ENCODE measurements around the gene CES1. TPM values are rescaled to one million over a fixed set of nuclear protein-coding genes. Genes with fewer than 3 reads are reported as not detected.

Gene CES1
- total and polyA plus RNA-seq, 10 of the 15 experiments (the other 5 are each of a cell fraction or from before 2014, with no cell fraction given), result 0.08 to 0.69 (median 0.27) TPM; not detected in 6

DNA sequence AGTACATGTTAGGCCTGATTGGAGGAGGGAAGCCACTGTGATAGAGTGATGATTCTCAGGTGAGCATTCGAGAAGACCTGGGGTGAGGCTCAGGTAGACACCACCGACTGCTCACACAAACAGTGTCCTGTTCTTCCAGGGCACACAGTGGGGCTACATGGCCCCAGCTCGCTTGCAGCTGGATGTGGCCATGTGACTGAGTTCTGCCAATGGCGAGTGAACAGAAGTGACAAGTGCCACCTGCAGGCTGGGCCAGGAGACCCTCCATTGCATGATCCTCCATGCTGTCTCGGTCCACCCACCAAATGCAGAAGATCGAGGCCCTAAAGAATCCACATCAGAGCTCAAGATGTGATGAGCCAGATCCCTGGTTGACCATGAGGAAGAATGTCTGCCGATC is 36.1 kb upstream of the CES1 start:
- ChIA-PET RAD21 (ENCODE audit: unreplicated experiment) (no interaction called here), POLR2A (no interaction called here), CTCF (no interaction called here), SMC1A (ENCODE audit: uncharacterized antibody, unreplicated experiment) (interaction anchor here (0.6 kb wide), 1 partner anchor 46 kb away, joined by 3 read pairs; no protein-coding TSS in a partner anchor)
- Histone ChIP-seq H3K9me3 (replicated peaks; ENCODE audit: control insufficient read depth, insufficient read depth, low read length) (no peaks in the 10 kb centered on the region), H3K36me3 (ENCODE audit: control insufficient read depth in 2 of 2, insufficient read depth in 2 of 2, low read length in 1 of 2) (no peaks in the 10 kb centered on the region), H3K27me3 (replicated peaks in 1 of 2; ENCODE audit: control insufficient read depth in 2 of 2, insufficient read depth in 2 of 2, low read length in 1 of 2) (no peaks in the 10 kb centered on the region), H4K20me1 (ENCODE audit: control insufficient read depth, insufficient read depth) (no peaks in the 10 kb centered on the region), H3K79me2 (ENCODE audit: control insufficient read depth, insufficient read depth, low read length) (no peaks in the 10 kb centered on the region), H3K9ac (ENCODE audit: control insufficient read depth, insufficient read depth, low read length) (no peak overlapping the region), H3K27ac (ENCODE audit: control insufficient read depth, insufficient read depth) (no peak overlapping the region), H3K4me2 (ENCODE audit: control insufficient read depth, insufficient read depth) (no peak overlapping the region), H2AFZ (ENCODE audit: control insufficient read depth, low read depth, low read length) (no peak overlapping the region), H3K4me1 (ENCODE audit: control insufficient read depth, insufficient read depth, low read length) (no peaks in the 10 kb centered on the region), H3K4me3 (no peak overlapping the region)
- DNase-seq (ENCODE audit: low read depth, low spot score), result no peak
- ATAC-seq, result no peak
- intact Hi-C loops (cut with micrococcal nuclease; ENCODE audit: unreplicated experiment) (no loop called here), in situ Hi-C loops (cut with MboI) (no loop called here)
- TF ChIP-seq IKZF1 (conservative IDR thresholded peaks at IDR 0.05) (no peak), TCF3 (IDR thresholded peaks at IDR 0.05; ENCODE audit: borderline replicate concordance, insufficient read depth, low read depth, low read length) (no peak), ZNF24 (IDR thresholded peaks at IDR 0.05) (no peak), NFYA (IDR thresholded peaks at IDR 0.05; ENCODE audit: borderline replicate concordance, low read depth, low read length) (no peak)
- TF ChIP-seq, protein P1, sequence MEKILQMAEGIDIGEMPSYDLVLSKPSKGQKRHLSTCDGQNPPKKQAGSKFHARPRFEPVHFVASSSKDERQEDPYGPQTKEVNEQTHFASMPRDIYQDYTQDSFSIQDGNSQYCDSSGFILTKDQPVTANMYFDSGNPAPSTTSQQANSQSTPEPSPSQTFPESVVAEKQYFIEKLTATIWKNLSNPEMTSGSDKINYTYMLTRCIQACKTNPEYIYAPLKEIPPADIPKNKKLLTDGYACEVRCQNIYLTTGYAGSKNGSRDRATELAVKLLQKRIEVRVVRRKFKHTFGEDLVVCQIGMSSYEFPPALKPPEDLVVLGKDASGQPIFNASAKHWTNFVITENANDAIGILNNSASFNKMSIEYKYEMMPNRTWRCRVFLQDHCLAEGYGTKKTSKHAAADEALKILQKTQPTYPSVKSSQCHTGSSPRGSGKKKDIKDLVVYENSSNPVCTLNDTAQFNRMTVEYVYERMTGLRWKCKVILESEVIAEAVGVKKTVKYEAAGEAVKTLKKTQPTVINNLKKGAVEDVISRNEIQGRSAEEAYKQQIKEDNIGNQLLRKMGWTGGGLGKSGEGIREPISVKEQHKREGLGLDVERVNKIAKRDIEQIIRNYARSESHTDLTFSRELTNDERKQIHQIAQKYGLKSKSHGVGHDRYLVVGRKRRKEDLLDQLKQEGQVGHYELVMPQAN (conservative IDR thresholded peaks at IDR 0.05), result no peak
- no TSS peak for BruUV-seq (replicated peaks)
- WGBS (ENCODE audit: insufficient coverage, insufficient replicate concordance, low lambda C conversion rate, missing lambda C conversion rate), result 17% methylated on average over 7 of the region's 7 CpGs
- FAIRE-seq, result no peak

DNA sequence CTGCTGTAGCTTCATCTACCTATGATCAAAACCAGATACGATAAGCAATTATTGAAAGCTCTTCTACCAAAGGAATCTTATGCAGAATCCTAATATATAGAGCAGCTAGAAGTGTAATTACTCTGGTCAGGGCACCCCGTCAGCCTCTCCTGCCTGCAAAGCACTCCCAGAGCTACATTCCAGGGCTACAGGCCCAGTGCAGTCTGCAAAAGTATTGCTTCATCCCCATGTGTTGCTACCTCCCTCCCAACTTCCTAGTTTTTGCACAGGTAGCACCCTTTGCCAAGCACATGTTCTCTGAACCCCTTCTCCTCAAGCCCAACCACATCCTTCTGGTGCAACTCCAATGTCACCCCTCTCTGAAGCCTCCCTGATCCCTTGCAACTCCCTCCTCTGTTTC is 35.2 kb upstream of the CES1 start:
- BruUV-seq (replicated peaks), result no TSS peak
- Histone ChIP-seq H3K4me2 (ENCODE audit: control insufficient read depth, insufficient read depth) (no peak overlapping the region), H3K4me1 (ENCODE audit: control insufficient read depth, insufficient read depth, low read length) (no peaks in the 10 kb centered on the region), H3K27ac (ENCODE audit: control insufficient read depth, insufficient read depth) (no peak overlapping the region), H3K36me3 (ENCODE audit: control insufficient read depth in 2 of 2, insufficient read depth in 2 of 2, low read length in 1 of 2) (no peaks in the 10 kb centered on the region), H3K4me3 (no peak overlapping the region), H3K9ac (ENCODE audit: control insufficient read depth, insufficient read depth, low read length) (no peak overlapping the region), H3K27me3 (replicated peaks in 1 of 2; ENCODE audit: control insufficient read depth in 2 of 2, insufficient read depth in 2 of 2, low read length in 1 of 2) (no peaks in the 10 kb centered on the region), H3K79me2 (ENCODE audit: control insufficient read depth, insufficient read depth, low read length) (no peaks in the 10 kb centered on the region), H3K9me3 (replicated peaks; ENCODE audit: control insufficient read depth, insufficient read depth, low read length) (no peaks in the 10 kb centered on the region), H2AFZ (ENCODE audit: control insufficient read depth, low read depth, low read length) (no peak overlapping the region), H4K20me1 (ENCODE audit: control insufficient read depth, insufficient read depth) (no peaks in the 10 kb centered on the region)
- intact Hi-C loops (cut with micrococcal nuclease; ENCODE audit: unreplicated experiment), result no loop called here
- TF ChIP-seq, protein P2, sequence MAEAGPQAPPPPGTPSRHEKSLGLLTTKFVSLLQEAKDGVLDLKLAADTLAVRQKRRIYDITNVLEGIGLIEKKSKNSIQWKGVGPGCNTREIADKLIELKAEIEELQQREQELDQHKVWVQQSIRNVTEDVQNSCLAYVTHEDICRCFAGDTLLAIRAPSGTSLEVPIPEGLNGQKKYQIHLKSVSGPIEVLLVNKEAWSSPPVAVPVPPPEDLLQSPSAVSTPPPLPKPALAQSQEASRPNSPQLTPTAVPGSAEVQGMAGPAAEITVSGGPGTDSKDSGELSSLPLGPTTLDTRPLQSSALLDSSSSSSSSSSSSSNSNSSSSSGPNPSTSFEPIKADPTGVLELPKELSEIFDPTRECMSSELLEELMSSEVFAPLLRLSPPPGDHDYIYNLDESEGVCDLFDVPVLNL (IDR thresholded peaks at IDR 0.05; ENCODE audit: low read depth, low read length), result no peak
- SMC1A ChIA-PET (ENCODE audit: uncharacterized antibody, unreplicated experiment), result no interaction called here
- 25% methylated on average over 2 of the region's 2 CpGs for WGBS (ENCODE audit: insufficient coverage, insufficient replicate concordance, low lambda C conversion rate, missing lambda C conversion rate)
- POLR2A ChIA-PET, result no interaction called here
- CTCF ChIA-PET, result no interaction called here
- RAD21 ChIA-PET (ENCODE audit: unreplicated experiment), result no interaction called here
- DNase-seq (ENCODE audit: low read depth, low spot score) (no peak), FAIRE-seq (no peak), ATAC-seq (no peak)
- in situ Hi-C loops (cut with MboI), result no loop called here
